Smooth muscle cell (in vitro differentiated cells): ENCODE data around the gene TMEM35B. TPM values are rescaled to one million over a fixed set of nuclear protein-coding genes. Genes with fewer than 3 reads are reported as not detected.
"Not testable (repeated sequence)": the region's sequence is repeated elsewhere in the genome, so short reads cannot be mapped to it uniquely, and the experiment has no call there.

ENCODE experiments used
- DNase-seq: peaks from one replicate; lab custom pipeline; 2025; ENCODE audit not compliant: unreplicated experiment; lab: John Stamatoyannopoulos, UW
- H2AFZ ChIP-seq: fragments of 200-600 bp; sonication (generic); 2 replicates; pipeline ENCODE4 v1.6.0; 2016; ENCODE audit warnings: antibody characterized with exemption, low read depth, mild to moderate bottlenecking
- H3F3A ChIP-seq: fragments of 200-600 bp; sonication (generic); 2 replicates; pipeline ENCODE4 v1.6.0; 2017; ENCODE audit warnings: antibody characterized with exemption, low read depth
- H3K27ac ChIP-seq: fragments of 200-600 bp; sonication (generic); 2 replicates; pipeline ENCODE4 v1.5.1; 2016; ENCODE audit warnings: low read depth, mild to moderate bottlenecking
- H3K27me3 ChIP-seq: fragments of 200-600 bp; sonication (generic); 2 replicates; pipeline ENCODE4 v1.6.1; 2016; ENCODE audit warnings: low read depth, mild to moderate bottlenecking
- H3K36me3 ChIP-seq: fragments of 200-600 bp; sonication (generic); 2 replicates; pipeline ENCODE4 v1.5.1; 2016; ENCODE audit warnings: low read depth
- H3K4me1 ChIP-seq: fragments of 200-600 bp; sonication (generic); 2 replicates; pipeline ENCODE4 v1.5.1; 2016; ENCODE audit warnings: low read depth
- H3K4me2 ChIP-seq: fragments of 200-600 bp; sonication (generic); 2 replicates; pipeline ENCODE4 v1.6.0; 2016; ENCODE audit warnings: mild to moderate bottlenecking
- H3K4me3 ChIP-seq: fragments of 200-600 bp; sonication (generic); 2 replicates; pipeline ENCODE4 v1.5.1; 2016; ENCODE audit warnings: mild to moderate bottlenecking
- H3K79me2 ChIP-seq: fragments of 200-600 bp; sonication (generic); 2 replicates; pipeline ENCODE4 v1.6.0; 2016; ENCODE audit warnings: low read depth, mild to moderate bottlenecking
- H3K9ac ChIP-seq: fragments of 200-600 bp; sonication (generic); 2 replicates; pipeline ENCODE4 v1.6.0; 2016; ENCODE audit warnings: low read depth
- H3K9me3 ChIP-seq: fragments of 200-600 bp; sonication (generic); replicated peaks from 2 replicates; pipeline ENCODE4 v1.5.1; 2016; ENCODE audit warnings: low read depth
- H4K20me1 ChIP-seq: fragments of 200-600 bp; sonication (generic); 2 replicates; pipeline ENCODE4 v1.6.0; 2016; ENCODE audit warnings: low read depth
- WGBS: methylation state at CpG from one replicate; pipeline ENCODE4 v1.1.7; 2016; ENCODE audit warnings: low lambda C conversion rate; 5-methylcytosine and 5-hydroxymethylcytosine counted together
- polyA plus RNA-seq: library from polyadenylated mRNA; unstranded; fragments of >200 nt; fragmentation: Nextera tagmentation; extraction: Ambion mirVana; gene quantifications from 2 replicates; pipeline ENCODE4 v1.2.1, GENCODE V29; 2016
- total RNA-seq: library from RNA; depleted of rRNA; stranded (reverse); fragments of >200 nt; gene quantifications from 2 replicates; pipeline ENCODE4 v1.2.3, GENCODE V29; 2014
- TF ChIP-seq, protein P1 (sequence below): fragments of 200-600 bp; sonication (generic); IDR thresholded peaks from 2 replicates; pipeline ENCODE4 v1.5.1; 2017; ENCODE audit warnings: borderline replicate concordance, mild to moderate bottlenecking, antibody characterized with exemption; ENCODE audit not compliant: insufficient read depth, poor library complexity, severe bottlenecking

TMEM35B gene
- total and polyA plus RNA-seq, 2 experiments from 2014 or later = 61.2 to 75.1 TPM

DNA sequence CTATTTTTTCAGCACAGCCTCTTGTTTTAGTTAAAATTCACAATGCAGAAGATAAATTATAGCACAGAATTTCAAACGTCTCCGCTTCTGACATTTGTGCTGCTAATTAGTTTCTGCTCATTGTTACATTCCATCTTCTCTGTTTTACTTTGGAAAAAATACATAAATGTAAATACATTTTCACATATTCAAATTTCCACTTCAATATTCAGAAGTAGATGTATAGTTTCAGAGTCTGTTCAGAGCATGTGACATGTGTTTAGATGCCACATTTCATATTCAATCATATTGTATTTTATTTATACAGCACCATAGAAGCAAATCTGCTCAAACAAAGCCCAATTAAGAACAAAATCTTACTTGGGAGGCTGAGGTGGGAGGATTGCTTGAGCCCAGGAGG lies 19.6 kb downstream of the TMEM35B start:
- no peak overlapping the region for H2AFZ ChIP-seq
- no peaks in the 10 kb centered on the region for H3K4me1 ChIP-seq
- H3K4me3 ChIP-seq = no peak overlapping the region
- H3K9ac ChIP-seq = no peak overlapping the region
- H3K4me2 ChIP-seq = no peak overlapping the region
- peaks cover 9% of the 10 kb centered on the region for H3K27me3 ChIP-seq
- DNase-seq = no peak
- TF ChIP-seq, protein P1, sequence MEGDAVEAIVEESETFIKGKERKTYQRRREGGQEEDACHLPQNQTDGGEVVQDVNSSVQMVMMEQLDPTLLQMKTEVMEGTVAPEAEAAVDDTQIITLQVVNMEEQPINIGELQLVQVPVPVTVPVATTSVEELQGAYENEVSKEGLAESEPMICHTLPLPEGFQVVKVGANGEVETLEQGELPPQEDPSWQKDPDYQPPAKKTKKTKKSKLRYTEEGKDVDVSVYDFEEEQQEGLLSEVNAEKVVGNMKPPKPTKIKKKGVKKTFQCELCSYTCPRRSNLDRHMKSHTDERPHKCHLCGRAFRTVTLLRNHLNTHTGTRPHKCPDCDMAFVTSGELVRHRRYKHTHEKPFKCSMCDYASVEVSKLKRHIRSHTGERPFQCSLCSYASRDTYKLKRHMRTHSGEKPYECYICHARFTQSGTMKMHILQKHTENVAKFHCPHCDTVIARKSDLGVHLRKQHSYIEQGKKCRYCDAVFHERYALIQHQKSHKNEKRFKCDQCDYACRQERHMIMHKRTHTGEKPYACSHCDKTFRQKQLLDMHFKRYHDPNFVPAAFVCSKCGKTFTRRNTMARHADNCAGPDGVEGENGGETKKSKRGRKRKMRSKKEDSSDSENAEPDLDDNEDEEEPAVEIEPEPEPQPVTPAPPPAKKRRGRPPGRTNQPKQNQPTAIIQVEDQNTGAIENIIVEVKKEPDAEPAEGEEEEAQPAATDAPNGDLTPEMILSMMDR = no peak
- no peaks in the 10 kb centered on the region for H3F3A ChIP-seq
- H3K79me2 ChIP-seq = no peaks in the 10 kb centered on the region
- no peaks in the 10 kb centered on the region for H4K20me1 ChIP-seq
- no peak overlapping the region for H3K27ac ChIP-seq
- H3K9me3 ChIP-seq = no peaks in the 10 kb centered on the region
- H3K36me3 ChIP-seq = no peaks in the 10 kb centered on the region
- 92% methylated on average over 2 of the region's 2 CpGs for WGBS

DNA sequence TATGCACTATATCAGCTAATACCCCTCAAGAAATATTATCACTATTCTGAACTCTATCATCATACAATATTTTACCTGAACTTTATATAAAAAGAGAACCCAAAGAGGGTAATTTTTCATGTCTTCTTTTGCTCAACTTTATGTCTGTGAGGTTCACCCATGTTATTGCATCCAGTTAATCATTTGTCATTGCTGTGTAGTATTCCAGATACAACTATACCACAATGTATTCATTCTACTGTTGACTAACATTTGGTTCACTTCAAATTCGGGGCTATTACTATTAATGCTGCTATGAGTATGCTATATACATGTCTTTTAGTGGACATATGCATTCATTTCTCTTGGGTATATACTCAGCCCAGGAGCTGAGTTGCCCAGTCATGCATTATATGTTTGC lies 34.7 kb downstream of the TMEM35B start:
- Histone ChIP-seq H3K36me3 (no peaks in the 10 kb centered on the region), H4K20me1 (no peaks in the 10 kb centered on the region), H3K9me3 (no peaks in the 10 kb centered on the region), H3K9ac (no peak overlapping the region), H3K79me2 (no peaks in the 10 kb centered on the region), H3K27ac (no peak overlapping the region), H3K4me1 (no peaks in the 10 kb centered on the region), H3K27me3 (no peaks in the 10 kb centered on the region), H3K4me2 (no peak overlapping the region), H3F3A (no peaks in the 10 kb centered on the region), H2AFZ (no peak overlapping the region), H3K4me3 (no peak overlapping the region)
- DNase-seq = no peak
- TF ChIP-seq, protein P1 = no peak
- WGBS = 58% methylated on average over 1 of the region's 1 CpG

GRCh38 chr1:34948739-34949138 lies 36.4 kb downstream of the TMEM35B start:
- not testable (repeated sequence) for H3K9me3 ChIP-seq, H3K27me3 ChIP-seq, H2AFZ ChIP-seq, DNase-seq, H3K27ac ChIP-seq, H3K4me3 ChIP-seq, H3K4me1 ChIP-seq, H3K9ac ChIP-seq, H4K20me1 ChIP-seq, H3K79me2 ChIP-seq, H3F3A ChIP-seq, H3K4me2 ChIP-seq, H3K36me3 ChIP-seq
- 89% methylated on average over 10 of the region's 10 CpGs for WGBS

DNA sequence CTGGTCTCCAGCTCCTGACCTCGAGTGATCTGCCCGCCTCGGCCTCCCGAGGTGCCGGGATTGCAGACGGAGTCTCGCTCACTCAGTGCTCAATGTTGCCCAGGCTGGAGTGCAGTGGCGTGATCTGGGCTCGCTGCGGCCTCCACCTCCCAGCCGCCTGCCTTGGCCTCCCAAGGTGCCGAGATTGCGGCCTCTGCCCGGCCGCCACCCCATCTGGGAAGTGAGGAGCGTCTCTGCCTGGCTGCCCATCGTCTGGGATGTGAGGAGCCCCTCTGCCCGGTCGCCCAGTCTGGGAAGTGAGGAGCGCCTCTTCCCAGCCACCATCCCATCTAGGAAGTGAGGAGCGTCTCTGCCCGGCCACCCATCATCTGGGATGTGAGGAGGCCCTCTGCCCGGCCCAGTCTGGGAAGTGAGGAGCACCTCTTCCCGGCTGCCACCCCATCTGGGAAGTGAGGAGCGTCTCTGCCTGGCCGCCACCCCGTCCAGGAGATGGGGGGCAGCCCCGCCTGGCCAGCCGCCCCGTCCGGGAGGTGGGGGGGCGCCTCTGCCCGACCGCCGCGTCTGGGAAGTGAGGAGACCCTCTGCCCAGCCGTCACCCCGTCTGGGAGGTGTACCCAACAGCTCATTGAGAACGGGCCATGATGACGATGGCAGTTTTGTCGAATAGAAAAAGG lies 37.4 kb downstream of the TMEM35B start:
- H3F3A ChIP-seq, H3K27ac ChIP-seq, H3K36me3 ChIP-seq, H3K27me3 ChIP-seq, H3K79me2 ChIP-seq, DNase-seq, H3K4me1 ChIP-seq, H3K9me3 ChIP-seq, H3K4me2 ChIP-seq, H4K20me1 ChIP-seq, H3K9ac ChIP-seq, H3K4me3 ChIP-seq, H2AFZ ChIP-seq: not testable (repeated sequence)
- WGBS = 96% methylated on average over 38 of the region's 41 CpGs

DNA sequence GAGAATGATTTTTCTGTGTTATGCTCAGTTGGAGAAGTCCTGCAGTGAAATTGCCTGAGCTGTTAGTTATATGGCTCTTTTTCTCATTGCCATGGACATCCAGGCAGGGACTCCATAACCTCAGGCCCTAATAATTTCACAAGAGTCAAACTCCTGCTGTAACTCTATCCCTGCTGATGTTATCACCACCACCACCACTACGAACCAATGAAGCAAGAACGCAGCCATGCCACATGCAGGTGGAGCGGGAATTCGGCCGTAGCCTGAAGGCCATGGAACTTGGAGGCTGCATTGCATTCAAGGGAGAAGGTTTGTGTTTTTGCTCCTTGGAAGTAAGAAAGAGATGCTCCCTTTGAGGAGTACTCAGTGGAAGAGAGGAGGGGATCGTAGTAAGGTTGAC lies 38.9 kb downstream of the TMEM35B start:
- no peaks in the 10 kb centered on the region for H3K4me1 ChIP-seq

GRCh38 chr1:34941798-34942197 lies 43.3 kb downstream of the TMEM35B start:
- 90% methylated on average over 2 of the region's 2 CpGs for WGBS
- H3K9me3 ChIP-seq, H4K20me1 ChIP-seq, H3K36me3 ChIP-seq, DNase-seq, H3K27ac ChIP-seq, H2AFZ ChIP-seq, H3F3A ChIP-seq, H3K4me3 ChIP-seq, H3K79me2 ChIP-seq, H3K4me1 ChIP-seq, H3K4me2 ChIP-seq, H3K9ac ChIP-seq: not testable (repeated sequence)
- peaks cover 22% of the 10 kb centered on the region for H3K27me3 ChIP-seq

More for the DNA sequence above, 38.9 kb downstream of the TMEM35B start:
- H4K20me1 ChIP-seq = no peaks in the 10 kb centered on the region
- no peaks in the 10 kb centered on the region for H3K36me3 ChIP-seq
- H3K27ac ChIP-seq = no peak overlapping the region
- no peak overlapping the region for H3K4me3 ChIP-seq
- H3K79me2 ChIP-seq = no peaks in the 10 kb centered on the region
- 81% methylated on average over 6 of the region's 6 CpGs for WGBS
- no peaks in the 10 kb centered on the region for H3F3A ChIP-seq
- peaks cover 15% of the 10 kb centered on the region for H3K27me3 ChIP-seq
- H2AFZ ChIP-seq = no peak overlapping the region
- no peak overlapping the region for H3K4me2 ChIP-seq
- DNase-seq = no peak
- H3K9ac ChIP-seq = no peak overlapping the region
- no peaks in the 10 kb centered on the region for H3K9me3 ChIP-seq
- TF ChIP-seq, protein P1 = no peak
